Neutrophil (primary cell): Measurements from ENCODE around the gene SESTD1.
A peak's percentile ranks its signal among the peaks of the same experiment; 100 is the strongest.

Experiments
- H3K27ac ChIP-seq: fragments of 200-600 bp; sonication (generic); 2 replicates; pipeline ENCODE4 v1.5.1; 2016; ENCODE audit warnings: mild to moderate bottlenecking, moderate library complexity
- H3K27me3 ChIP-seq: fragments of 200-600 bp; sonication (generic); 2 replicates; pipeline ENCODE4 v1.6.0; 2016; ENCODE audit warnings: mild to moderate bottlenecking
- H3K36me3 ChIP-seq: fragments of 200-600 bp; sonication (generic); 2 replicates; pipeline ENCODE4 v1.5.1; 2017
- H3K4me1 ChIP-seq, 2 experiments: fragments of 200-600 bp in 1 of 2; sonication (generic) in 1 of 2; 1 replicate in 1 of 2; 2 replicates in 1 of 2; pipeline versions ENCODE4 v1.5.1 to v1.6.1; 2013 to 2016; ENCODE audit warnings: low read depth in 1 of 2, low read length in 1 of 2, mild to moderate bottlenecking in 1 of 2, moderate library complexity in 1 of 2; ENCODE audit not compliant: control insufficient read depth in 1 of 2, insufficient read depth in 1 of 2
- H3K4me3 ChIP-seq, 2 experiments: fragments of 200-600 bp in 1 of 2; sonication (generic) in 1 of 2; 1 replicate in 1 of 2; 2 replicates in 1 of 2; pipeline ENCODE4 v1.5.1; 2013 to 2016; ENCODE audit warnings: low read depth in 1 of 2, low read length in 1 of 2, mild to moderate bottlenecking in 1 of 2, moderate library complexity in 1 of 2
- H3K9me3 ChIP-seq: fragments of 200-600 bp; sonication (generic); 2 replicates; pipeline ENCODE4 v1.5.1; 2016
- CTCF ChIP-seq: fragments of 200-600 bp; sonication (generic); IDR thresholded peaks from 2 replicates; pipeline ENCODE4 v1.5.1; 2016; ENCODE audit warnings: antibody characterized with exemption

Gene SESTD1

GRCh38 chr2:179264368-179265081, at the start of gene SESTD1:
SESTD1 (minus strand) TSS chr2:179264832; CDS start chr2:179191841, 72,991 bp downstream.
- Histone ChIP-seq H3K9me3 (no peaks in the 10 kb centered on the region), H3K4me1 (peaks cover 19 to 21% of the 10 kb centered on the region in 2 experiments), H3K36me3 (no peaks in the 10 kb centered on the region), H3K4me3 (peak within 1 kb of the TSS; percentile 70 to 77), H3K27ac (peak within 1 kb of the TSS; percentile 77), H3K27me3 (no peaks in the 10 kb centered on the region)
- no peak for TF ChIP-seq CTCF

- Histone ChIP-seq H3K4me3 (no peak overlapping the region), H3K27me3 (no peaks in the 10 kb centered on the region), H3K36me3 (no peaks in the 10 kb centered on the region), H3K27ac (no peak overlapping the region), H3K4me1 (no peaks in the 10 kb centered on the region), H3K9me3 (no peaks in the 10 kb centered on the region)
- TF ChIP-seq CTCF: no peak
Measured at GRCh38 chr2:179313057-179313456, 48.4 kb upstream of the SESTD1 start.

GRCh38 chr2:179311101-179311500, 46.5 kb upstream of the SESTD1 start:
- Histone ChIP-seq H3K36me3 (no peaks in the 10 kb centered on the region), H3K4me3 (no peak overlapping the region), H3K9me3 (no peaks in the 10 kb centered on the region), H3K4me1 (no peaks in the 10 kb centered on the region), H3K27ac (no peak overlapping the region), H3K27me3 (no peaks in the 10 kb centered on the region)
- no peak for TF ChIP-seq CTCF

- Histone ChIP-seq H3K4me3 (no peak overlapping the region), H3K4me1 (no peaks in the 10 kb centered on the region), H3K36me3 (no peaks in the 10 kb centered on the region), H3K9me3 (no peaks in the 10 kb centered on the region), H3K27ac (no peak overlapping the region), H3K27me3 (no peaks in the 10 kb centered on the region)
- TF ChIP-seq CTCF: no peak
Measured at GRCh38 chr2:179307616-179308371, 43.2 kb upstream of the SESTD1 start.

- TF ChIP-seq CTCF: no peak
- H3K9me3 ChIP-seq: no peaks in the 10 kb centered on the region
- no peak overlapping the region for H3K27ac ChIP-seq
- H3K27me3 ChIP-seq: no peaks in the 10 kb centered on the region
- H3K4me3 ChIP-seq: no peak overlapping the region
- H3K4me1 ChIP-seq: no peaks in the 10 kb centered on the region
- H3K36me3 ChIP-seq: no peaks in the 10 kb centered on the region
Measured at GRCh38 chr2:179305125-179305524, 40.5 kb upstream of the SESTD1 start.
